A549 (cell line): ENCODE data around the gene KCNJ6. TPM values are rescaled to one million over a fixed set of nuclear protein-coding genes. Genes with fewer than 3 reads are reported as not detected.

Source experiments
- ATAC-seq, 2 experiments: fragments of 200-7000 bp in 1 of 2; fragments of >200 bp in 1 of 2; cut with Nextera tagmentation in 1 of 2; cut with Tn5 transposase in 1 of 2; 3 replicates each; pipeline versions ENCODE4 v1.8.0 to v1.9.1; 2018 to 2020; ENCODE audit warnings: mild to moderate bottlenecking in 1 of 2, moderate library complexity in 1 of 2
- CTCF ChIA-PET: fragments of 300-600 bp; sonication (Branson Sonifier 250); formaldehyde crosslinking; extraction: SDS; loops from one replicate; lab custom pipeline; 2021; ENCODE audit warnings: antibody characterized with exemption, inconsistent platforms; lab: Yijun Ruan, JAX
- POLR2A ChIA-PET: fragments of 350-600 bp; formaldehyde crosslinking; extraction: SDS; loops from one replicate; lab custom pipeline; 2021; ENCODE audit warnings: antibody characterized with exemption, inconsistent platforms; lab: Yijun Ruan, JAX
- DNase-seq, 2 experiments: peaks; one replicate each; pipeline versions ENCODE4 v3.0.0 to v3.0.0-alpha.2; 2011 to 2016; ENCODE audit warnings: low read depth in 1 of 2, low spot score in 1 of 2
- FAIRE-seq: peaks from 2 replicates; lab custom pipeline; 2011; peaks lifted over from hg19 to GRCh38; lab: Jason Lieb, UNC
- H3K27ac ChIP-seq, 2 experiments: fragments of >200 bp; sonication (Bioruptor Twin); formaldehyde crosslinking; 3 replicates each; pipeline ENCODE4 v1.5.1; 2016 to 2017
- H3K4me1 ChIP-seq: fragments of >200 bp; sonication (Bioruptor Twin); formaldehyde crosslinking; 3 replicates; pipeline ENCODE4 v1.6.1; 2016
- H3K4me2 ChIP-seq: fragments of >200 bp; sonication (Bioruptor Twin); formaldehyde crosslinking; 3 replicates; pipeline ENCODE4 v1.6.1; 2016
- H3K4me3 ChIP-seq: fragments of >200 bp; sonication (Bioruptor Twin); formaldehyde crosslinking; 3 replicates; pipeline ENCODE4 v1.5.1; 2016
- H3K9me3 ChIP-seq: fragments of >200 bp; sonication (Bioruptor Twin); formaldehyde crosslinking; 3 replicates; pipeline ENCODE4 v1.6.1; 2016
- CBX2 ChIP-seq: fragments of 200-600 bp; sonication (generic); IDR thresholded peaks from 2 replicates; pipeline ENCODE4 v1.6.1; 2016; ENCODE audit warnings: low read depth, mild to moderate bottlenecking, borderline replicate concordance
- CBX8 ChIP-seq: fragments of 200-600 bp; sonication (generic); IDR thresholded peaks from 2 replicates; pipeline ENCODE4 v1.6.1; 2016
- CEBPB ChIP-seq, 2 experiments: fragments of >200 bp in 1 of 2; sonication (Bioruptor Twin) in 1 of 2; formaldehyde crosslinking in 1 of 2; IDR thresholded peaks; 2 replicates each; pipeline ENCODE4 v1.6.1; 2012 to 2016
- CHD4 ChIP-seq: fragments of 200-600 bp; sonication (generic); IDR thresholded peaks from 2 replicates; pipeline ENCODE4 v1.6.1; 2016; ENCODE audit warnings: antibody characterized with exemption, mild to moderate bottlenecking, borderline replicate concordance
- CTCF ChIP-seq: fragments of >200 bp; sonication (Bioruptor Twin); formaldehyde crosslinking; IDR thresholded peaks from 3 replicates; pipeline ENCODE4 v1.5.1; 2016
- EHF ChIP-seq: fragments of 250-450 bp; sonication (Bioruptor Pico); IDR thresholded peaks from 2 replicates; pipeline ENCODE4 v1.5.0; 2020; ENCODE audit warnings: mild to moderate bottlenecking
- EHMT2 ChIP-seq: fragments of 200-600 bp; sonication (generic); IDR thresholded peaks from 2 replicates; pipeline ENCODE4 v1.6.1; 2016; ENCODE audit warnings: antibody characterized with exemption, low read depth, mild to moderate bottlenecking, moderate library complexity
- ELK1 ChIP-seq: fragments of 150-350 bp; IDR thresholded peaks from 2 replicates; pipeline ENCODE4 v1.6.1; 2014; ENCODE audit warnings: low read depth, mild to moderate bottlenecking, low read length
- FOXS1 ChIP-seq: fragments of 250-450 bp; sonication (Bioruptor Pico); IDR thresholded peaks from 2 replicates; pipeline ENCODE4 v1.5.0; 2020; ENCODE audit warnings: mild to moderate bottlenecking, moderate library complexity
- GATA3 ChIP-seq: IDR thresholded peaks from 2 replicates; pipeline ENCODE4 v1.6.1; 2012; ENCODE audit warnings: borderline replicate concordance
- HOXA7 ChIP-seq: fragments of 250-450 bp; sonication (Bioruptor Pico); IDR thresholded peaks from 2 replicates; pipeline ENCODE4 v1.5.0; 2020; ENCODE audit warnings: mild to moderate bottlenecking, moderate library complexity
- HOXB13 ChIP-seq: fragments of 250-450 bp; sonication (Bioruptor Pico); IDR thresholded peaks from 2 replicates; pipeline ENCODE4 v1.5.0; 2020; ENCODE audit warnings: low read depth, mild to moderate bottlenecking, moderate library complexity
- HOXB5 ChIP-seq: fragments of 250-450 bp; sonication (Bioruptor Pico); IDR thresholded peaks from 2 replicates; pipeline ENCODE4 v1.5.0; 2020; ENCODE audit warnings: mild to moderate bottlenecking, moderate library complexity
- KDM1A ChIP-seq: fragments of 200-600 bp; sonication (generic); IDR thresholded peaks from 2 replicates; pipeline ENCODE4 v1.6.1; 2016; ENCODE audit warnings: low read depth, mild to moderate bottlenecking
- KDM5A ChIP-seq: fragments of 200-600 bp; sonication (generic); IDR thresholded peaks from 2 replicates; pipeline ENCODE4 v1.6.1; 2016; ENCODE audit warnings: antibody characterized with exemption, mild to moderate bottlenecking
- MAZ ChIP-seq: fragments of 150-350 bp; IDR thresholded peaks from 2 replicates; pipeline ENCODE4 v1.6.1; 2014; ENCODE audit warnings: antibody characterized with exemption, low read depth, low read length, borderline replicate concordance
- RCOR1 ChIP-seq: fragments of 150-350 bp; IDR thresholded peaks from 2 replicates; pipeline ENCODE4 v1.6.1; 2014; ENCODE audit warnings: antibody characterized with exemption, low read length, low read depth
- RNF2 ChIP-seq: fragments of 200-600 bp; sonication (generic); IDR thresholded peaks from 2 replicates; pipeline ENCODE4 v1.6.1; 2016; ENCODE audit warnings: low read depth, mild to moderate bottlenecking, antibody characterized with exemption, moderate library complexity, borderline replicate concordance
- TP53 ChIP-seq: fragments of 250-450 bp; sonication (Bioruptor Pico); IDR thresholded peaks from 2 replicates; pipeline ENCODE4 v1.5.0; 2021; ENCODE audit warnings: mild to moderate bottlenecking, moderate library complexity
- ZSCAN20 ChIP-seq: fragments of 250-450 bp; sonication (Bioruptor Pico); IDR thresholded peaks from 2 replicates; pipeline ENCODE4 v1.8.0; 2022; ENCODE audit warnings: mild to moderate bottlenecking, moderate library complexity
- WGBS: methylation state at CpG from one replicate; pipeline ENCODE4 v1.1.6; 2017; ENCODE audit errors: missing lambda C conversion rate; 5-methylcytosine and 5-hydroxymethylcytosine counted together
- polyA plus RNA-seq, 4 experiments: library from polyadenylated mRNA; depleted of rRNA in 3 of 4; stranded (reverse); fragments of >200 nt; fragmentation: RNase III in 1 of 4; extraction: RNeasy Plus Mini Kit Qiagen cat#74134 plus additional on column Dnase treatment in 1 of 4; gene quantifications; 2 replicates in 3 of 4; 3 replicates in 1 of 4; pipeline ENCODE4 v1.2.3, GENCODE V29; 2011 to 2017
- TF ChIP-seq, protein P1 (sequence below): IDR thresholded peaks from 2 replicates; pipeline ENCODE4 v1.6.1; 2012; ENCODE audit warnings: low read depth, borderline replicate concordance
- TF ChIP-seq, protein P2 (sequence below): IDR thresholded peaks from 2 replicates; pipeline ENCODE4 v1.6.1; 2012

KCNJ6 gene
- polyA plus RNA-seq, 2 of the 4 experiments (the other 2 are of a cell fraction) = 0.68 to 1.4 TPM

DNA sequence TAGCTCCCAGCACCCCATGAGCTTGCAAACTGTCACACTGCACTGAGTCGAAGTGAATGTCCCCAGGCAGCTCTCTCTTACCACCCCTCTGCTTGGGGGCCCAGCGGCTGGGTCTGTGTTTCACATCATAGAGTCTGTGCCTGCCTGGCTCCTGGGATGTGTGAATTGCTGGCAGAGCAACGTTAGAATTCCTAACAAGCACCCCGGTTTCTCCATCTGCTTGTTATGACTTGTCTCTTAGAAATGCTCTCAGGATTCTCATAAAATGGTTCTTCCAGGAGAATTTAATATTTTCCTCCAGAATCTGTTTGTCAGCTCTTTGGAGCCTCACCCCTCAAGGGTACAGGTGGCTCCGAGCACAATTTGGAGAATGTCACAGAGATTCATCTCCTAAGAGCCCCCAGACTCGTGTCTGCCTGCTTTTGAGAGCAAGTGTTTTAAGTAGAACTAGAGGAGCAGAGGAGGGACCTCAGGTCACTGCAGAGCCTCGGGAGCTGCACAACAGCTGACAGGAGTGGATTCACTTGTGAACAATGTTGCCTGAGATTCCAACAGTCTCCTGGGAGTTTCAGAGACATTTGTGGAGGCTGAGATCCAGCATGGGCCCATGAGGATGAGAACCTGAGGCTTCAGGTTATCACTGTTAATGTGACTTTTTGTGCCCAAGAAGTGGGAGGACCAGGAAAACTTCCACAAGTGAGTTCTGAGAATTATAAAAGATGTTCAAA is 131.5 kb downstream of the KCNJ6 start:
- no peak overlapping the region for H3K27ac ChIP-seq
- H3K9me3 ChIP-seq = 0 out of 3 replicates have a peak, but pooled peaks cover 3% of the 10 kb centered on the region
- no peak overlapping the region for H3K4me2 ChIP-seq
- TF ChIP-seq, protein P1, sequence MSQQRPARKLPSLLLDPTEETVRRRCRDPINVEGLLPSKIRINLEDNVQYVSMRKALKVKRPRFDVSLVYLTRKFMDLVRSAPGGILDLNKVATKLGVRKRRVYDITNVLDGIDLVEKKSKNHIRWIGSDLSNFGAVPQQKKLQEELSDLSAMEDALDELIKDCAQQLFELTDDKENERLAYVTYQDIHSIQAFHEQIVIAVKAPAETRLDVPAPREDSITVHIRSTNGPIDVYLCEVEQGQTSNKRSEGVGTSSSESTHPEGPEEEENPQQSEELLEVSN = no peak
- TF ChIP-seq KDM5A (no peak), CTCF (no peak), MAZ (no peak), RNF2 (no peak), ELK1 (no peak), TP53 (CRISPR knock-in tag) (no peak), CBX2 (no peak), CHD4 (no peak), FOXS1 (no peak), CBX8 (no peak)
- no peak overlapping the region for H3K4me3 ChIP-seq
- FAIRE-seq = no peak
- DNase-seq = no peak
- 23% methylated on average over 7 of the region's 7 CpGs for WGBS
- ChIA-PET POLR2A (no interaction called here), CTCF (no interaction called here)
- H3K4me1 ChIP-seq = peaks cover 12% of the 10 kb centered on the region; the same call in 2 of the 3 replicates
- ATAC-seq = no peak

- no peak for TF ChIP-seq ZSCAN20
- WGBS = 35% methylated on average over 5 of the region's 6 CpGs
- no peak for FAIRE-seq
- H3K4me1 ChIP-seq = peaks cover 12% of the 10 kb centered on the region; the same call in 2 of the 3 replicates
- ATAC-seq = no peak
- no peak overlapping the region for H3K4me2 ChIP-seq
- 0 out of 3 replicates have a peak, but pooled peaks cover 3% of the 10 kb centered on the region for H3K9me3 ChIP-seq
- H3K27ac ChIP-seq = no peak overlapping the region
- DNase-seq = no peak
- ChIA-PET CTCF (interaction anchor here (0.8 kb wide), 1 partner anchor 28 kb away, joined by 3 read pairs; no protein-coding TSS in a partner anchor), POLR2A (no interaction called here)
- no peak overlapping the region for H3K4me3 ChIP-seq
Observed at GRCh38 chr21:37783016-37783415, 133.2 kb downstream of the KCNJ6 start.

DNA sequence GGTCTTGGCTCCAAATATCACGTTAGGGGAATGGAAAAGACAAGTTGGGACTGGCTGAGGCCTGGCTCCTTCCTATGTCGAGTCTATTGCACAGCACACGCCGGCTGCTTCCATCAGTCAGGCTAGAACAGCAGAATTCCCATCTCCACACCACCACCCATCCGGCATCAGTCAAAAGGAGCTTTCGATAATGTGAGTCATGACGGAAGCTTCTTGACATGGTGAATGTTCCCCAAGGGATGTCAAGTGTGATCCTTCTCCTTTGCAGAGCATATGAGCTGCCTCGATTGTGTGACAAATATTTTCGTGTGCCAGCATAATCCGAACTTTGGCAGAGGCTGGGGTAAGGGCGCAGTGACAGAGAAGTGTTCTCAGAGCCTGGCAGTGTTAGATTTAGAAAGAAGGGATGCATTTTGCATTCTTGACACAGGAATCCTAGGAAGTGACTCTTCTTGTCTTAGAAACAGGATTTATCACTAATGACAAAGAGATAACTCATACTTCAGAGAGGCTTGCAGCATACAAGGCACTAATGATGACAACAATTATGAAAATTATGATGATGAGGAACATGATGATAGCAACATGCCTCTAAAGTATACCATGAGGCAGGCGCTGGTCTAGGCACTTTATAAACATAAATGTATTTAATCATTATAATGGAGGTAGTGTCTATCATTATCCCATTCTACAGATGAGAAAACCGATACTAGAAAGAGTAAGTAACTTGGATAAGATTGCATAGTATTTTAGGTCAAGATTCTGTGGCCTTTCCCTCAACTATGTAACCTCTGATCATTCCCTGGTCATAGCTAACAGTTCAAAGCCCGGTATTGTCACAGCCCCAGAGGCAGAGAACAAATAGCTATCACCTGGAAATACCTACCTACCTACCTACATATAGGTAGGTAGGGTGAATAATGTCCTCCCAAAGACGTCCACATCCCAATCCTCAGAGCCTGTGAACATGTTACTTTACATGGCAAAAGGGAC is 135.0 kb downstream of the KCNJ6 start:
- Histone ChIP-seq H3K4me2 (no peak overlapping the region), H3K9me3 (0 out of 3 replicates have a peak, but pooled peaks cover 3% of the 10 kb centered on the region), H3K27ac (no peak overlapping the region), H3K4me1 (no peaks in the 10 kb centered on the region), H3K4me3 (no peak overlapping the region)
- POLR2A ChIA-PET = no interaction called here
- DNase-seq (no peak), FAIRE-seq (no peak), ATAC-seq (no peak)
- WGBS = 45% methylated on average over 15 of the region's 15 CpGs
- CTCF ChIA-PET = no interaction called here
- TF ChIP-seq CBX8 = no peak
- TF ChIP-seq CEBPB (IDR thresholded peaks at IDR 0.05) = no peak
- no peak for TF ChIP-seq HOXB13 (CRISPR knock-in tag)
- TF ChIP-seq HOXA7 (CRISPR knock-in tag) = no peak
- TF ChIP-seq EHMT2 = no peak
- TF ChIP-seq CHD4 = no peak
- TF ChIP-seq KDM1A = no peak
- TF ChIP-seq TP53 (CRISPR knock-in tag) = no peak
- TF ChIP-seq, protein P2, sequence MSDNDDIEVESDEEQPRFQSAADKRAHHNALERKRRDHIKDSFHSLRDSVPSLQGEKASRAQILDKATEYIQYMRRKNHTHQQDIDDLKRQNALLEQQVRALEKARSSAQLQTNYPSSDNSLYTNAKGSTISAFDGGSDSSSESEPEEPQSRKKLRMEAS = no peak
- TF ChIP-seq GATA3 = no peak
- no peak for TF ChIP-seq HOXB5
- no peak for TF ChIP-seq RCOR1
- TF ChIP-seq EHF = no peak
